KG1 (cell line): ENCODE data around the gene ALG5.

Experiments
- DNase-seq: peaks from one replicate; lab custom pipeline; 2025; lab: John Stamatoyannopoulos, UW

Gene ALG5

GRCh38 chr13:36915896-36916640, 83.1 kb downstream of the ALG5 start:
- no peak for DNase-seq

GRCh38 chr13:36915106-36915505, 84.0 kb downstream of the ALG5 start:
- no peak for DNase-seq

- DNase-seq = no peak
These were observed 84.5 kb downstream of the ALG5 start for GRCh38 chr13:36914648-36915047.

GRCh38 chr13:36913463-36913862, 85.7 kb downstream of the ALG5 start:
- no peak for DNase-seq

- DNase-seq = no peak
These were observed 86.2 kb downstream of the ALG5 start for GRCh38 chr13:36912973-36913372.

GRCh38 chr13:36912369-36912768, 86.8 kb downstream of the ALG5 start:
- DNase-seq = no peak

GRCh38 chr13:36910545-36910944, 88.6 kb downstream of the ALG5 start:
- no peak for DNase-seq

- no peak for DNase-seq
These were observed 91.3 kb downstream of the ALG5 start for GRCh38 chr13:36907821-36908220.

GRCh38 chr13:36907266-36907665, 91.9 kb downstream of the ALG5 start:
- no peak for DNase-seq

- DNase-seq = no peak
These were observed 93.2 kb downstream of the ALG5 start for GRCh38 chr13:36905944-36906343.

- DNase-seq = no peak
These were observed 95.1 kb downstream of the ALG5 start for GRCh38 chr13:36903925-36904595.
